Stimulated activated CD4-positive, alpha-beta T cell treated with anti-CD3 and anti-CD28 coated beads, Interleukin-4, amount 100 ng/mL, for 1 hour (primary cell): ENCODE results near the gene VAMP2.
A peak's percentile ranks its signal among the peaks of the same experiment; 100 is the strongest.

Experiments
- DNase-seq: peaks from one replicate; pipeline ENCODE4 v3.0.0-alpha.2; 2020

VAMP2 gene

DNA sequence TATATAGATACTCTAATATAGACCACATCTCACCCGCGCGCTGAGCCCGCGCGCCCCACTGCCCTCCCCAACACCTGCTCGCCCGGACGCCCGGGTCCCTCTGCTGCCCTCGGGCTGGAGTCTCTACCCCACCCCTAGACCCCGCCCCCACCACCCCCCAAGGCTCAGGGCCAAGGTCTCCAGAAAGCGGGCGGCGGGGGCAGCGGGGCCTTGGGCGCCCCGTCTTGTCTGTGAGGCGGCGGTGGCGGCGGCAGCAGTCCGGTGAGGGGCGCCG lies 41.4 kb downstream of the VAMP2 start:
- DNase-seq: no peak

DNA sequence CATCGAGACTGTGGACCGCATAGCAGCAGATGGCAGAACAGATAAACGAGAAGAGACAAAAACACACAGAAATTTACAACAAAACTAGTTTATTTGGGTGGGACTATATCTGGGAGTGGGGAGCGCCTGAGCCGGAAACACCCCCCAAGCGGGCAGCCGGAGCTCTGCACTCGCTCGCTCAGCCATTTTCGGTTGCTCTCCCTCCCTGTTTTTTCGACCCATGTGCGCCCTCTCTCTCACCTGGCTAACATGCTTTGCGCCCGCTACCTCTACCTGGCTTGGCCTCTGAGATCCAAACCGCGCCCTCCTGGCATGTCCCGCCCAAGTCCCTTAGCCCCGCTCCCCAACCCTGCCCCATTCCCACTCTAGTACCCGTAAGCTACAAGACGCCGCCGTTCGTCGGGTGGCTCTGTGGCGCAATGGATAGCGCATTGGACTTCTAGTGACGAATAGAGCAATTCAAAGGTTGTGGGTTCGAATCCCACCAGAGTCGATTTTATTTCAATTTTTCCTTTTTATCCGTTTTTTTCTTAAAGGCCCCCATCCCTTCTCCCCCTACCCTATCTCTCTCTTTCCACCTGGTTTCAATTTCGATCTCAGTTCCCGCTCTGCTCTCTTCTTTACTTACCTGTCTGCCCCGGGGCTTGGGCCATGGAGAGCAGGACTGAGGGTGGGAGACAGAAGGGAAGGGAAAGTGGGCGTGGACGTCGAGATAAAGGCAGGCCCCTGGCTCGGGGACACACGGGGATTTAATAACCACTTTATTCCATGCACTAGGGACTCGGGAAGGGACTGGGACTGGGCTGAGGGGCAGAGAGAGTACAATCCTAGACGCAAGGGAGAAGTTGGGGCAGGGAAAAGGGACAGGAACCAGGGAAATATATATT lies 42.0 kb downstream of the VAMP2 start:
- peak; percentile 77 for DNase-seq

DNA sequence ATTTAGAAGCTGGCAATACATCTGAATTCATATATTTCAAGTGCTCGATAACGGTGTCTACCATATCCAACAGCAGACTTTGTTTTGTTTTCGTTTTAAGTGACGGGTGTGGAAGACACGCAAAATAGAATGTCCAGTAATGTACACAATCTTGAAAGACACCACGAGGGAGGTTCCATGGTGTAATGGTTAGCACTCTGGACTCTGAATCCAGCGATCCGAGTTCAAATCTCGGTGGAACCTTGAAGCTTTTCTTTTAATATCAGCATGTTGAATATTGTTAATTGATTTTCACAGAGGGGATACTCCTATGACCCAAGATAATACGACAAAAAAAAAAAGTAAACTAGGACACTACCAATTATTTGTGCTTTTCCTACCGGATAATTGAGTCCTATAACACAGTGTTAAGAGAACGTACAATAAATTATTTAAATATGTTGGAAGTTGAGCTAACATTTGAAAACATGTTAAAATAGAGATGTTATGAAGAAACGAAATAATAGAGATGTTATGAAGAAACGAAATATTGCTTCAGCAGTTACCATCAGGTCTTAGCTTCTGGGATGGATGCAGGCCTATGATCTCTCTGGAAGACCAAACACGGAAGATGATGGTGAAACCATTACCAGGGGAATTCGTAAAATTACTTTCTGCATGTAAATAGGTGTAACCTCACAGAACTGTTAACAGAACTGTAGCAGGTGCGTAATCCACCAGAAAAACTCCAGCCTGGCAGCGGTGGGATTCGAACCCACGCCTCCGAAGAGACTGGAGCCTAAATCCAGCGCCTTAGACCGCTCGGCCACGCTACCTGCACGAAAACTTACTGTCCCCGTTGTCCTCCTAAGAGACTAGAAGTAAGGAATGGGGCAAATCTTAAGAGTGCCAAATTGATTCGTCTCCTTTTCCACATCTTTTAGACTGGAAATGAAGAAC lies 42.9 kb downstream of the VAMP2 start:
- peak; percentile 87 for DNase-seq

DNA sequence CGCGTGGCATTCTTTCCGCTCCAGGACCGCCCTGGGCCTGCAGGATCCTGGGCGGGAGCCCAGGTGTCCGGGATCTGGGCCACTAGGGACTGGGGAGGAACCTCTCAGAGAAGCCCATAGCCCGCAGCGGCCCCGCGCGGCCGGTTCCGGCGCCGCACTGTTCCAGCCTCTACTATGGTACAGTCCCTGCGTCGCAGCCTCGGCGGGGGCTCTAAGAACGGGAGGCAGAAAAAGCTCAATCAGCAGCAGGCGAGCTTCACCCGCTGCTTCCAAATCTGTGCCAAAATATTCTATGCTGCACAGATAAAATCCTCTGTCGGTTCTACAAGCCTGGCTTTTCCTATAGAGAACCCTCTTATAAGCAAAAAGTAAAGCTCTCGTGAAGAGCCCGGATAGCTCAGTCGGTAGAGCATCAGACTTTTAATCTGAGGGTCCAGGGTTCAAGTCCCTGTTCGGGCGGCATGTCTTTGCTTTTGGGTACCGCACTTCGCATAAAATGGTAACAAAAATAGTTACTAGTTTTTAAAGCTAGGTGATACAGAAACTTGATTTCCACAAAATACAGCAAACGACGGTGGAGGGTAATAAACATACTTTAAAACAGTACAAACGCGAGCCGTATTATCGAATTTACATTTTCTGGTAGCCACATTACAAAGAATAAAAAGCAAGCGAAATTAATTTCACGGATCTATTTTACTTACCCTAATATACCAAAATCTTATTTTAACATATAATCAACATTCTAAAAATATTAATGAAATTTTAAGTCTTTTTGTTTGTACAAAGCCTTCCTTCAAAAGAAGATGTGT lies 43.8 kb downstream of the VAMP2 start:
- peak; percentile 87 for DNase-seq

DNA sequence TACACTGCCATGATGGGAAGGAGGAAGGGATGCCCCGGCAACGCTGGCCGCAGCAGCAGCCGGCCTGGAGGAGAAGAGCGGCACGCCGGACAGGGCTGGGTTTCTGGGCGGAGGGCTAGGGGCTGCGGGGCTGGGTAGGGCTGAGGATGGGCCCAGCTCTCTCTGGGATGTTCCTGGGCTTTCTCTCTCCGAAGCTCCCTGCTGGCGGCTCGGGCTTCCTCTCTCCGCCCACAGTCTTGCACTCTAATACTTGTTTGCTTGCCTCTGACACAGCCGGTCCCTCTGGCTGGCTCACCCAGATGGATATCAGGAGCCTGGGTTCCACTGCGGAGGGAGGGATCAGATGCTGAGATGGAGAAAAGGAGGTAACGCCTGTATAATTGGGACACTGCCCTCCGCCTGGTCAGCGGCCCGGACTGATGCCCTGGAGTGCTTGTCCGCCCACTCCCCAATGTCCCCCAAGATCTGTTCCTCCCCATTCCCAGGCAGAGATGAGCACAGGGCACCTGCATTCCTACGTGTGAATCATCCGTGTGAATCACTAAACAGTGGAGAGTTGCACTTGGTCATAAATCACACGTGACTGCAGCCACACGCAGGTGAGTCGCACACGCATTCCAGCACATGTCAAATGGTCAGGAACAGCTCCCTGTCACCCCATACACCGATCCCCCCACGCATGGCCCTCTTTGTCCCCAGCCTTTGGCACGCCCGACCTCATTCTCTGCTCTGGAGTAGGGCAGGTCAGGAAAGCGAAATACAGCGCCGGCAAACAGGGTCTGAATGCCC lies 44.6 kb downstream of the VAMP2 start, which contains the start of gene ALOXE3:
Gene ALOXE3, minus strand, starts transcription at position 535 of the 789 bp plus-strand sequence. Its CDS starts 524 bp downstream, at position 11.
- DNase-seq: no peak

DNA sequence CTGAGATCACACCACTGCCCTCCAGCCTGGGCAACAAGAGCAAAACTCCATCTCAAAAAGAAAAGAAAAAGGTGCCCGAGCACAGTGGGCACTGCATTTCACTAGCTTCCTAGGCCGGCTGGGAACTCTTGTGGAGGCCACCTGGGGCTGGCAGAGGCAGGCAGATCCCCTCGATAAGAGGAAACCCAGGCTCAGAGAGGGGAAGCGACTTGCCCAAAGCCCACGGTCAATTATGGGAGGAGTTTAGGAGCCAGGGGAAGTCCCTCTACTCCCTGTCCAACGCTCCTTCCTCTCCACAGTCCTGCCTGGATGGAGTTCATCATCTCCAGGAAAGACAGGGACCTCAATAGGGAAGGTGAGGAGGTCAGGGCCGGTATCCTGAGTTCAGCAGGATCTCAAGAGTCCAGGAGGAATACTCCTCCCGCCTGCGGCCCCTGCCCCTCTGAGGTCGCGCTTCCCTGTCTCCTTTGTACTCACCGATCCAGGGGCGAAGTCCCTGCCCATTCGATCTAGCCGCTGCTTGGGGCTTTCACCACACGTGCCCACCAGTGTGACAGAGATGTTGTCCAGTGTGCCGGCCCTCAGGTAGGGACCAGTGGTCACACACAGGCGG lies 45.3 kb downstream of the VAMP2 start:
- no peak for DNase-seq

DNA sequence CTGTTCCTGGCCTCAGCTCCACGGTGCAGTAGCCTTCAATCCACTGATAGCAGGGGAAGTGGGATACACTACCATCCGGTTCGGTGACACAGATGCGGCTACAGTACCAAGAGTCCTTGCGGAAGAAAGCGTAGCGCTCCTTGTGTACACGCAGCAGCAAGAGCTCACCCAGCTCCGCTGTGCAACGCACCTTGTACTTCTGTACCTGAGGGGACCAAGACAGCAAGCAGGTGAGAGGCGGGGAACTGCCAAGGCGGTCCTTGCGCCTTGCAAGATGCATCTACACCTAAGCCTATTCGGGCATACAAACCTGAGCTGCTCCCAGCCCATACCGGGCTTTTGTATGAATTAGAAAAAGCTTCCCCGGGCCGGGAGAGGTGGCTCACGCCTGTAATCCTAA lies 46.0 kb downstream of the VAMP2 start:
- no peak for DNase-seq

DNA sequence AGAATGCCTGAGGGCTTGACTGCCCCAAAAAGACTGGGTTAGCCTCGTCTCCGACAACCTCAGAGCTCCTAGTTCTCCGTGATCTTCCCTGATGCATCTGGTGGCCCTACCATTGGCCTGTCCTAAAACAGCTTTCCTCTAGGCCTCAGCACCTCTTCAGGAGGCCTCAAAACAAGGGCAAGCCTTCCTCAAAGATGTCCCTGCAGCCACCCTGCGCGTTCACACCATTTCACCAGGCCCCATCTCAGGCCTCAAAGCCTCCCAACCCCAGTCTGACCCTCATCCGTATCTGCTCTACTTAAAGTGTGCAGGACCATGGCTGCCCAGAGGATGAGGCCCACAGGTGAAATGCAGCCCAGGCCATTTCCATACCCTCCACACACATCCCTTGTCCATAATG lies 51.8 kb downstream of the VAMP2 start:
- no peak for DNase-seq

DNA sequence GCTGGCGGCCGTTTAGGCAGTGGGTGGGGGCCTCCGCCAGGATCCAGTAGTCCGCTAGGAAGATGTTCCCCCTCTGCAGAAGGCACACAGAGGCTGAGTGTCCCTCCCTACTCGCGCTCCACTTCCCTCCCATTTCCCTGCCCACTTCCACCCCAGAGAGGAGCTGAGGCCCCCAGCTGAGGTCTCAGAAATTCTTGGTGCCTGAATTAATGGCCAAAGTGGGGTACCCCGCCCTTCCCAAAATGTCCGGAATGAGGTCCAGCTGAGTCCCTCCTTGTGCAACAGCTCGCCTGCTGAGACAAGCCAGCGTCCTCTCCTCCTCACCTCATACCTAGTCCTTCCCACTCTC lies 52.3 kb downstream of the VAMP2 start:
- no peak for DNase-seq

DNA sequence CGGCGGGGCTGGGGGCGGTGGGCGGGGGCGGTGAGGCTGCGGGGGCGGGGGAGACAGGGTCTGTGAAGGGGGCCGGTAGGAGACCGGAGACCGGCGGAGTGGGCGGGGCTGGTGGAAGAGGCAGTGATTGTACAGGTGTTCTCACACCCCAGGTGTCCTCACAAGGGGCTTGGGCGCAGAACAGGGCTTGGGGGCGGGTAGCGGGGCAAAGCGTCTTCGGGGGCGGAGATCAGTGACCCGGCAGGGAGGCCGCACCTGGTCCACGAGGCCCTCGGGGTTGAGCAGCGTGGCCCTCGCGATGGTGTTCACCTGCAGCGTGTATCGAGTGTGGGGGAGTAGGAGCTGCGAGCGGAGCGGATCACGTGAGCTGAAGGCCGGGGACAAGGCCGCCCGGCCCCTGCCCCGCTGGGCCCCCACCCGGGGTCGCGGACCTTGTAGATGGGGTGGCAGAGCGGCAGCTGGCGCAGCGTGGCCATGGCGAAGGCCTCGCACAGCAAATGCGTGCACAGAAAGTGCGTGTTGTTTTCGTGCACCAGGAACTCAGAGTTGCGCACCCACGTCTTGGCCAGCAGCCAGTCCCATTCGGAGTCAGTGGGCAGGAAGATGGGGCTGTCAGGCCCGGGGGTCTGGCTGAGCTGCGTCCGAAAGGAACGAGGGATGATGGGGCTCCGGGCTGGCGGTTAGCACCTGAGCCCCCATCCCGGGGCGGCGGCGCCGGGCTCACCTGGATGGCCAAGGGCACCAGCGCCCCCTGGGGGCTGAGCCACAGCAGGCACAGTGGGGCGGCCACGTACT lies 52.9 kb downstream of the VAMP2 start:
- peak; percentile 83 for DNase-seq
